NCI-H524 (cell line): ENCODE results near the gene RNF183.

Source experiments
- DNase-seq, 2 experiments: peaks; one replicate each; lab custom pipeline; 2025; lab: John Stamatoyannopoulos, UW

RNF183 gene

DNA sequence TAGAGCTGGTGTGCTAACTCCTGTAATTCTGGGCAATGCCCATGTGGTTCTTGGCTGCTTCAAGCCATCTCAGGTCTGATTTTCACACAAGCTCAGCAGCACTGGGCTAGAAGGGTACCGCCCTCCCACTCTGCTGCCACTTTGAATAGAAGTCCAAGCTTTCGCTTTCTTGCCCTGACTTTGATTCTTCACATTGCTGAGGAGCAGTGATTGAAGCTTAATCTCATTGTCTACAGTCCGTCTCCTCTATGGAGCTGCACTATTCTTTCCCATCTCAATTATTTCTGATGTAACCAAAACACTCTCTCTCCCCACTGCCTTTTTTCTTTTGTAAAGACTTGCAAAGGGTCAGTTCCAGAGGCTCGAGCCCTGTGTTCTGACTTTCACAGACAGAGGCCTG lies 12.9 kb upstream of the RNF183 start:
- no peak for DNase-seq

DNA sequence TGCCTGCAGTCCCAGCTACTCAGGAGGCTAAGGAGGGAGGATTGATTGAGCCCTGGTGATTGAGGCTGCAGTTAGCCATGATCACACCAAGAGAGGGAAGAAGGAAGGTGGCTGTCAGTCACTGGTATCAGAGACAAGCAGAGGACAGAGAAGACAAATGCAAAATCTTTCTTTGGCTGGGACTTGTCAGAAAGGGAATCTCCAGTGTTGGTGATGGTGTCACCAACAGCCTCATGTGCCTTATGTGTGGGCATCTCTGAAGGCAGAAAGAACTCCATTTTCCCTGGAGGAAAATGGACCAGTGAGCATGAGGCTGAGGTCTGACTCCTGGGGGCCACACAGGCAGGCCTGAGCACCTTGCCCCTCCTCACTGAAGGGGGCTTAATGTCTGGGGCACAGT lies 12.1 kb upstream of the RNF183 start:
- DNase-seq: no peak

DNA sequence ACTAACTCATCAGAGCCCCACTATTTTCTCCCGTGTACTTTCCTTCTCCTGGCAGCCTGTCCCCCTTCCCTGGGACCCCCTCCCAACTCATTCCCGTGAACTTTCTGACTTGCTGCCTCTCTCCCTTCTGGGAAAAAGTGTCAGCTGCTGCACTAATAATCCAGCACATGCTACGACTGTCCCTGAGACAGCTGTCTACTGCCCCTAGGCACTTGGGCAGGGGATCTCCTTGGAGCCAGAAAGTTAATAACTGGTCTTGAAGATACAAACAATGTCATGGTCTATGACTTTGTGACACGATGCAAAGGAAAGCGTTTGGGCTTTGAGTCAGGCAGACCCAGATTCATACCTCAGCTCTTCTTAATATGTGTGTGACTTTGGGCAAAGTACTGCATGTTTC lies 10.1 kb upstream of the RNF183 start:
- peak in 1 of 2 experiments; percentile 57 for DNase-seq

DNA sequence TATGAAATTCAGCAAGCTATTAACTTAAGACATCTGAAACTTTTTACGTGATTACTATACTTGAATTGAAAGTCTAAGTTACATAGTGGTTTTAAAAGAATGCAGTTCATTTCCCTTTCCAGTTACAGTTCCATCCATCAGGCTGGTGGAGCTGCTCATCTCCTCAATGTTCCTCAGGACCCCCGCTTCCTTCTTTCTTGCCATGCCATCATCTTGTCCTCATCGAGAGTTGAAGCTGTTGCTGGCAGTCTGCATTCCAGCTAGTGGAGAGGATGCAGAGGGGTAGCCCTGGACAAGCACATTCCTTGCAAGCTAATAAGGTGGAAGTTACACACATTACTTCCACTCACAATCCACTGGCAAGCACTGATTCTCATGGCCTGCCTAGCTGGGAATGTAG lies 8.8 kb upstream of the RNF183 start:
- DNase-seq: no peak

DNA sequence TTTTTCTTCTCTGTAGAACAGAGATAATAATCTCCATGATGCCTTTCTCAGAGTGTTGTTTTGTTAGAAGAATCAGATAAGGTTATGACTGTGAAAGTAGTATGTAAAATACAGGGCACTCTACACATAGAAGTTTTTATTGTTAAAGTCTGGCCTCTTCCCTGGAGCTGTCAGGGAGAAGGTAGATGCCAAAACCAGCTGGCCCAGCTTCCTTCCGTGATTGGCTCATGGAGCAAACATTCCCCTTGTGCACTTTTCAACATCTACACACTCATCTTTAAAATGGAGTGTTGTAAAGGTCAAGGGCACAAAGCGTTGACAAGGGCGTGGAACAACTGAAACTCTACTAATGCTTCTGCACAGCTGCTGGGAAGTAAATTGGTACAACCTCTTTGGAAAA lies 7.4 kb upstream of the RNF183 start:
- no peak for DNase-seq

DNA sequence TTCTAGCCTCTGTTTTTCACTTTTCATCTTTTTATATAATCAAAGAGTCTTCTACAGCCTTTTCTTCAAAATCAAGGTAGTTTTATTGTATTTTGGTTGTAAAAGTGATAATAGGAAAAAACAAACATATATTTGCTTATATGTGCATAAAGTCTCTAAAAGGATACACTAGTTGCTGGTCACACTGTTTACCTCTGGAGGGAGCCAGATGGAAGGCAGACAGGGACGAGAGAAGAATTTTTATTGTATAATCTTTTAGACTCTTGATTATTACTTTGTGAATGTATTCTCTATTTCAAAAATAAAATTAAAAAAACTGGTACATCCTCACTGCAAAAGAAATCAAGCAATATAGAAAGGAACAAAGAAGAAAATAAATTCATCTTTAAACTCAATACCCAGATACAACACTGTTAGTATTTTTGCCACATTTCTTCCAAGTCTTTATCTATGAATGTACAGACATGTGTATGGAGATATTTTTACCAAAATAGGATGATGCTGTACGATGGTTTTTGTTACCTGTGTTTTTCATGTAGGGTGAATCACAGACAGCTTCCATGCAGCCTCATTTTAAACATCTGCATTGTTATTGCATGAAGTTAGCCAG lies 6.1 kb upstream of the RNF183 start:
- peak in 1 of 2 experiments; percentile 44 for DNase-seq

DNA sequence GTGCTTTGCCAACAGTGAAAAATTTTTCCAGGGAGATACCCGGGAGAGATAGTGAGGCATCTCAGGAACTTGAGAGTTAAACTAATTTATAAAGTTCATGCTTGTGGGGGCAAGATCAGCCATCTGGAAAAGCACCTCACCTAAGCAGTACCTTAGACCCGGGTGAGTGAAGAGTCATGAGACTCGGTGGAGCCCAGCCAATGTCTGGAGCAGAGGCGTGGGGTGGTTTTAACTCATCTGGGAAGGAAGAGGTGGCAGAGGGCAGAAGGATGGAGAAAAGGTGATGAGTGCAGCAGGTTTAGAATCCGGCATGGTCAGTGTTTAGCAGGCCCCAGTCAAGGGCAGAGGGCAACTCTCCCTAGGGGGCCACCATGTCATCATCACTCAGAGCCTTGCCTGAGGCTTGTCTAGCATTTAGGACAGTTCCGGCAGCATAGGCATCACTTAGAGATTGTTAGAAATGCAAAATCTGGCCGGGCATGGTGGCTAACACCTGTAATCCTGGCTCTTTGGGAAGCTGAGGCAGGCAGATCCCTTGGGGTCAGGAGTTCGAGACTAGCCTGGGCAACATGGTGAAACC lies 4.3 kb upstream of the RNF183 start:
- no peak for DNase-seq

DNA sequence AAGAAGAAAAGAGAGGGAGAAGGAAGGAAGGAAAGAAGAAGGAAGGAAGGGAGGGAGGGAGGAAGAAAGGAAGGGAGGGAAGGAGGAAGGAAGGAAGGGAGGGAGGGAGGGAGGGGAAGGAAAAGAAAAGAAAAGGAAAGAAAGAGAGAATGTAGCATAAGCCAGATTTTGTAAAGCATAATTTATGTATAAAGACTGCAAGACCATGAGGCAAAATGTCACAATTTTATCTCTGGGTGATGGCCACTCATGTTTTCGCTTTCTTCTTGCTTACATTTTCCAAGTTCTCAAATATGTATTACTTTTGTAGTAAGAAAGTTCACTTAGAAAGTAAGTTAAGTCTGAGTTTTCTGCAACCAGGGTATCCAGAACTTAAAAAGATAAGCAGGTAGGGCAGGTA lies 3.4 kb upstream of the RNF183 start:
- no peak for DNase-seq

DNA sequence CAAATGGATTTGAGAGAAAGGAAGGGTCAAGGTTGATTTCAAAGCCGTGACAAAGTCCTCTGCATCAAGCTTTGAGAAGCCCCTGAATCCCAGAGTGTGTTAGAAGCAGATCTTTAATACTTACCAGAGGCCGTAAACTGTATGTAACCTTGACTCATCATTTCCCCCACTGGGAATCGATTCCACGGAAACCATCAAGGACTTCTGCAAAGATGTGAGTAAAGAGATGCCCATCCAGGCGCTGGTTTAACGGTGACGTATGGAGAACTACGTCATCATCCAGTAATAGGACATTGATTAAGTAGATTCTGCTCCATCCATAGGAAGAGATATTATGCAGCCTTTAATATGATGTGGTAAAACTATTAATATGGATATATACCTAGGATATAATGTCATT lies 1.6 kb downstream of the RNF183 start:
- no peak for DNase-seq

DNA sequence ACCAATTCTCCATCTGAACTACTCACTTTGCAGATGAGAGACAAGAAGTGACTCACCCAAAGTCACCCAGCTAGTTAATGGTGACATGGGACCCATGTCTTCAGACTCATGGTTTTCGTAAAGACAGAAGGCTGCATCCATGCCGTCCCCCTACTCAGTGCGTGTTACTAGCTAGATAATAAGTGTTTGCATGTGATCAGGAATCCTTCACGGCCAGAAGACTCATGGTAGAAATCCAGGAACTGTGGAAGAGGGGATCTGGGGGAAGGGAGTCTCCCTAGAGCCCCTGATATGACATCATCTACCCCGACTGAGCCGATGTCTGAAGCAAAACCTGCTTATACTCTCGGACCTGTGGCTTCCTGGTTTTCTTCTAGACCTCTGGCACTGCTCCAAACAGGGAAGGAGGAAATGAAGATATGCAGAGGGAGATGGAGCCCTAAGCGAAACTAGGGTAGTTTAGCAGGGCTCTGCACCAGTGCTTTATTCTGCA lies 3.3 kb downstream of the RNF183 start:
- DNase-seq: no peak

DNA sequence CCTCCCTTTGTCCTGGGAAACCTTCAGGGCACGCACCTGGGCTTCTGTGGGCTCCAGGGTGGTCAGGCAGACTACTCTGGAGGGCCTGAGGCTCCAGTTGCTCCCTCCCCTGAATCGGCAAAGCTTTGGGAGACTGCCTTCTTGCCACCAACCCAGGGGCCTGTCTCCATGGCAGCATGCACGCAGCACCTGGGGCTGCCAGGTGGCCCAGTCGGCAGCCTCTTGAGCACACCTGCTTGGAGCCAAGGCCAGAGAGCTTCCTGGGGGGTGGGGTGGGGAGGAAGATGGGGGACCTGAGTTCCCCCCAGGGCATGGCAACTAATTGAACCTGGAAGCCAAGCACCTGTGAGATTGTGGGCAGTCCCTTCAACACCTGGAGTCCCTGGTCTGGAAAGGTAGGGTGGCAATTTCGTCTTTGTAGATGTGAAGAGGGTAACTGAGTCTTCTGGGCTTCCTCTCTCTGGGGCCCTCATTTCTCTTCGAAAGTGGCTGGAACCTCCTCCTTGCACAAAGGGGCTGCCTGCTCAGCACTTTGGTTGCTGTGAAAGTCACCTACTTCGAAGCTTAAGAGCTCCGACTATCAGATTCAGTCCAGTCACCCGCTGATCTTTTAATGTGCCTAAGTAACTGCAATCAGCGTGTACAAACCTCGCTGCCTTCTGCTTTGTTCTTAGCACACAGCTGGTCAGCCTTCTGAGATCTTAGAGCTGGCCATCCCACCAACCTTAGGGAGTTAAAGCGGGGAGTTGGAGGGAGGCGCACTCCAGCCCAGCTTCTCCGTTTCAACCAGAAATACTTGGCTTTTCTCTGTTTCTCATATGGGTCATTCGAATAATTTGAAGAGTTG lies 4.0 kb downstream of the RNF183 start:
- DNase-seq: no peak

DNA sequence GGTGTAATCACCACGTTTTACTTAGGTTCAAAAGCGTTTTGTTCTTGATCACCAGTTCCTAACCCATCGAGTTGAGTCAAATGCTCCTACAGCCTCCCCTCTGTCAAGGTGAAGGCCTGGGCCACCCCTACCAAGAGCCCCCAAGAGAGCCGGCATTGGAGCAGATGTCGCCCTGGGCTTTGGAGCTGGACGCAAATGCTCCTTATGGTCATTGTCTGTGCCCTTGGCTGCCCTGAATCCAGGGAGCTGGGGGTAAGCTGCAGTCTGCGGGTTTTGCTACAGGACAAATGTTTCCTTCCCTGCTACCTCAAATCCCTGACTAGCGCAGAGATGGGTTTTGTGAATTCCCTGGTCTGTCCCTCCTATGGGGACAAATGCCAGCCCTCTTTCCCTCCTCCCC lies 4.9 kb downstream of the RNF183 start:
- DNase-seq: no peak

DNA sequence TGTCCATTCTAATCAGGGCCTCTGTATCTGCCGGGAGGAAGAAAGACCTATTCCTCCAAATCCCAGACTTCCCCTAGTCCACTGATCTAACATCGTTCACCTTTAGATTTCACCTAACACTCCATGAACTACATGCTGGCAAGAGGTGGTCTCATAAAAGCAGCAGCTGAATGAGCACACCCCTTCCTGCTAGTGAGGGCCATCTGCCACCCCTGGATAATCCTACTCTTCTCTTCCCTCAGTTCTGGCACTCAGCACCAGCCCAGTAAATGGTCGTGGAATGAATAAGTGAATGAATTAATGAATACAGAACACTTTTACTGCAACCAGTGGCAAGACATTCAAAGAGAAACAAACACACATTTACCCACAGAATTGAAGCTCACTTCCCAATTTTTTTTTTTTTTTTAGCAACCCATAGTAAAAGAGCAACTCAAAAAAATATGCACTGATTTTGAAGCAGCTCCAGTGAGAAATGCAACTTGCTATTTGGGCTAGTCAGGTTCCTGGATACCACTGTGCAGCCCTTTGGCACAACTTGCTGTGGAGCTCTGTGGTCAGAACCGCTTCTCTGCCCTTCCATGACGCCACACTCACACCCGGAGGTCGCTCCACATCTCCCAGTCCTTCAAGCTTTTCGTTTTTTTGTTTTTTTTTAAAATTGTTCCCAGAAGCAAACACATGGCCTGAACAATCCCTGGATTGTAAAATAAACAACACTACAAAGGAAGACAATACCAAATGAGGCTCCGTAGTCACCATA lies 6.2 kb downstream of the RNF183 start:
- peak; percentile 84 to 91 for DNase-seq

DNA sequence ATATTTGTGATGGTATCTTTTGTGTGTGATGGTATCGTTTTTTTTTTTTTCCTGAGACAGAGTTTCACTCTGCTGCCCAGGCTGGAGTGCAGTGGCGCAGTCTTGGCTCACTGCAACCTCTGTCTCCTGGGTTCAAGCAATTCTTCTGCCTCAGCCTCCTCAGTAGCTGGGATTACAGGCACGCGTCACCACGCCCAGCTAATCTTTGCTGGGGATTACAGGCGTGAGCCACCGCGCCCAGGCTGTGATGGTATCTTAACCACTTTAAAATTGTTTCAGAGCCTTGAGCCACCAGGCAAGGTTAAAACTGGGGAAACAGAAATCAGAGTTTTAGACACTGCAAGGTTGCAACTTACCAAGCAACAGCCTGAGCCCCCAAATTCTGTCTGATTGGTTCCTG lies 6.9 kb downstream of the RNF183 start:
- DNase-seq: peak in 1 of 2 experiments; percentile 52

DNA sequence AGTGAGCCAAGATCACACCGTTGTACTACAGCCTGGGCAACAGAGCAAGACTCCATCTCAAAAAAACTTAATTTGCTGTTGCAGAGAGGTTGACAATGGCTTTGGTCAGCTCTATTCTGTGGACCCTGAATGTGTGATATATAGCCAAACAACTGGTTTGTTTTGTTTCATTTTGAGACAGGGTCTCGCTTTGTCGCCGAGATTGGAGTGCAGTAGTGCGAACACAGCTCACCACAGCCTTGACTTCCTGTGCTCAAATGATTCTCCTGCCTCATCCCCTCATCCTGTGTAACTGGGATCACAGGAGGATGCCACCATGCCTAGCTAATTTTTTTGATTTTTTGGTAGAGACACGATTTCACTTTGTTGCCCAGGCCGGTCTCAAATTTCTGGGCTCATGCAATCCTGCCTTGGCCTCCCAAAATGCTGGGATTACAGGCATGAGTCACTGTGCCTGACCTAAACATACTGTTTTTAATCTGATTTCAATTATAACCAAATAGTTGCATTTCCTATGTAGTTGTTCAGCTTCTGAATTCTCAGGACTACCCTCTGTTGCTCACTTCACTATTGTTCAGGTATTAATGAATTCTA lies 9.8 kb downstream of the RNF183 start:
- no peak for DNase-seq

DNA sequence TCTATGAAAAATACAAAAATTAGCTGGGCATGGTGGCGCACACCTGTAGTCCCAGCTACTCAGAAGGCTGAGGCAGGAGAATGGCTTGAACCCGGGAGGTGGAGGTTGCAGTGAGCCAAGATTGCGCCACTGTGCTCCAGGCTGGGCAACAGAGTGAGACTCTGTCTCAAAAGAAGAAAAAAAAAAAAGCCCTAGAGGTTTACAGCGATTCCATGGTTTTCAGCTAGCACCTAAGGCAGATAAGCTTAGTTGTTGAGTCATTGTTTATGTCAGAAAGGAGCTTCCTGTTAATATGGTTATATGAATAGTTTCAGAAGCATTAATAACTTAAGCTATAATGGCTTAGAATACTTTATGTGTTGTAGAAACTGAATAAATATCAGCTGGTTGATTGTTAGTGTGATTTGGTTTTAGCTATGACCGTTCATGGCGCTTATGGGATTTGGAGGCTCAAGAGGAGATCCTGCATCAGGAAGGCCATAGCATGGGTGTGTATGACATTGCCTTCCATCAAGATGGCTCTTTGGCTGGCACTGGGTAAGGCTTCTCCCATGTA lies 13.0 kb downstream of the RNF183 start:
- DNase-seq: no peak

DNA sequence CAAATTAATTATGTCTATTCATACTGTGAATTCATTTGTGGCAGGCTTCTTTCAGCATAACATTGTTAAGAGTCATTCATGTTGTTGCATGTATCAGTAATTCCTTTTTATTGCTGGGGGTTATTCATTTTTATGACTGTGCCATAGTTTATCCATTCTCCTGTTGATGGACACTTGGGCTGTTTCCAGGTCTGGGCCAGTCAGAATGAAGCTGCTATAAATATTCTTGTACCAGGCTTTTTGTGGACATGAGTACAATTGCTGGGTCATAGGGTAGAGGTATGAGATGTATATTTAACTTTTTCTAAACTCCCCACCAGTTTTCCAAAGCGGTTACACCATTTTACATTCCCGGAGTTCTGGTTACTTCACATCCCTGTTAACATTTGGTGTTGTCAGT lies 14.1 kb downstream of the RNF183 start:
- DNase-seq: no peak

DNA sequence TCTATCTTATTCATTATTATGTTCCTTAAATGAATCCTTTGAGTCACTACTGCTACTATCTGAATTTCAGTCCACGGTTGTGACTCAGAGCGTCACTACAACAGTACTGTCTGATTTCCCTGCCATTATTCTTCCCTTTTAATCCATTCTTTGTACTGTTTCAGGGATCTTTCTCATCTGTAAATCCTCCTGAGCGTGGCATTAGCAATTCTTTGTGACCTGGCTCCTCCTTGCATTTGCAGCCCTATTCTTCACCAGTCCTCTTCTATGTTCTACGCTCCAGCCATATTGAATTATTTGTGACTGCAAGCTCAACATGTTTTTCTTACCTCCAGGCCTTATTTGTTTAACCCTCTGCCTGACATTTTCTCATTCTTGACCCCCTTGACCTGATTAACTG lies 21.8 kb downstream of the RNF183 start:
- no peak for DNase-seq

DNA sequence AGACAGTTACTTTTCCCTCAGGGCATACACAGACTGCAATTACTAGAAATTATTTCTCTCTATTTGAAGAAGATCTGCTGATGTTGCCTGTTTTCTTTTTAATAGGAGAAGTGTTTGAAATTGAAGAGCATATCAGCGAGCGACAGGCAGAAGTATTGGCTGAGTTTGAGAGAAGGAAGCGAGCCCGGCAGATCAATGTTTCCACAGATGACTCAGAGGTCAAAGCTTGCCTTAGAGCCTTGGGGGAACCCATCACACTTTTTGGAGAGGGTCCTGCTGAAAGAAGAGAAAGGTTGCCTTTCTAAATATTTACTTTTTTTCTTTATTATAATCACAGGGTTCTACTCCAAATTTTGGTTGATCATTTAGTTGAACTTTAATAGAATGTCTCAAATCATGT lies 24.3 kb downstream of the RNF183 start:
- DNase-seq: no peak

DNA sequence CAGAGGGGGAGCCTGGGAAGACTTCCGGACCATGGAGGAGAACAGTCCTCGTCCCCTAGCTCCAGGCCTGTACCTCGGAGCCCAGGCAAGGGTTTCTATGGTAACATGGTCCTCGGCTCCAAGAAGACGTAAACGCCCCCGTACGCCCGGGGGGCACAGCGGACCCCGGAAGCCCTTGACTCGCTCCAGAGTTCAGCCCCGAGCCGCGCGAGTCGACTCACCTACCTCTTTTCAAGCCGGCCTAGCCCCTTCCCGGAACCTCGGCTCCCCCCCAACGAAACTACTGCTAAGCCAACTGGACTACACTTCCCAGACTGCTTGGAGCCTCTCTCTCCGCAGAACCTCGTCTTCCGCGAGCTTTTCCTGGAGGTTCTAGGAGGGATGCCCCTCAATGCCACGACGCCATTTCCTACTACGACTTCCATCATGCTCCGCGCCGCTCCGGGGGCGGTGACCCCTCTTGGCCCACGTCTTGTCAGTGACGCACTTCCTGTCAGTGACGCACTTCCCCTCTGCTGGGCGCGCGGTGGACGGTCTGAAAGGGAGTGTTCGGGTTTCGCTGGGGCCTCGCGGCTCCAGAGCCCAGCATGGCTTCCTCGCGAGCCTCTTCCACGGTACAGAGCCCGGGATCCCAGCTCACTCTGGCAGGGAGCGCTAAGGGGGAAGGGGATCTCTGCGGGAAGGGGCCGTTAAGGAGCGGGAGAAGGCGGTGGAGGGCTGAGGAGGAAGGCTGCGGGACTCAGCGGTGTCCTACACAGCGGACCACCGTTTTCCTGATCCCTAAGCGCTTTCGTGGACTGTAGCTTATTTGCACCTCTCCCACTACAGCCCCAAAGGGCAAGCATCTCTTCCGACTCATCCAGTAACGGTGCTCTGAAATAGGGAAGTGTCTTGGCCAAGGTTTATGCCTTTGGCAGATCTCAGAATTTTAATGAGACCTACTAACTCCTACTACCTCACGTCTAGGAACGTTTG lies 27.7 kb downstream of the RNF183 start, which contains the start of the genes CDC26 and PRPF4:
TSS of gene CDC26 (minus strand) at position 416 of the 975 bp plus-strand sequence. CDS start 3,065 bp downstream, outside the sequence.
TSS of gene PRPF4 (plus strand) at position 502 of the 975 bp plus-strand sequence. CDS start at position 588, 86 bp downstream.
- DNase-seq: peak; percentile 99 to 100
